NCI-H345 (cell line): ENCODE results near the gene RXRA.

Experiments used
- DNase-seq: peaks from one replicate; lab custom pipeline; 2025; lab: John Stamatoyannopoulos, UW

Gene RXRA

DNA sequence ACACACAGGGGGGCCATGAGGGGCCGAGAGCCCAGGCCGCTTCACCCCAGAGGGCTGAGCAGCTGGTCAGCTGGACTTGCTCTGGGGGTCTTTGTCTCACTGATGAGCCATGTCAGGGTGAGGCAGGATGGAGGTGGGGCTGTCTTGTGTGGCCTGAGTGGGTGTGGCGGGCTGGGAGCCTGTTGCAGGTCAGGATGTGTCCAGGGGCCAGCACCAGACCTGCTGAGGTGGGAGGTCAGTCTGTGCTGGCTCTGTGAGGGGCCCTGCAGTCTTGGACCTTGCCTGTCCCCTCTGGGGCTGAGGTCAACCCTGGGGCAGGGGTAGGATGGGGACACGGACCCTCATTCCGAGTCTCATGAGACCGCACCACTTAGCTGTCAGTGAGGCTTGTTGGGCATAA, 56.9 kb downstream of the RXRA start:
- no peak for DNase-seq

- DNase-seq = no peak
Observed at GRCh38 chr9:134384811-134385479, 58.7 kb downstream of the RXRA start.

GRCh38 chr9:134385915-134386314, 59.7 kb downstream of the RXRA start:
- DNase-seq = no peak

DNA sequence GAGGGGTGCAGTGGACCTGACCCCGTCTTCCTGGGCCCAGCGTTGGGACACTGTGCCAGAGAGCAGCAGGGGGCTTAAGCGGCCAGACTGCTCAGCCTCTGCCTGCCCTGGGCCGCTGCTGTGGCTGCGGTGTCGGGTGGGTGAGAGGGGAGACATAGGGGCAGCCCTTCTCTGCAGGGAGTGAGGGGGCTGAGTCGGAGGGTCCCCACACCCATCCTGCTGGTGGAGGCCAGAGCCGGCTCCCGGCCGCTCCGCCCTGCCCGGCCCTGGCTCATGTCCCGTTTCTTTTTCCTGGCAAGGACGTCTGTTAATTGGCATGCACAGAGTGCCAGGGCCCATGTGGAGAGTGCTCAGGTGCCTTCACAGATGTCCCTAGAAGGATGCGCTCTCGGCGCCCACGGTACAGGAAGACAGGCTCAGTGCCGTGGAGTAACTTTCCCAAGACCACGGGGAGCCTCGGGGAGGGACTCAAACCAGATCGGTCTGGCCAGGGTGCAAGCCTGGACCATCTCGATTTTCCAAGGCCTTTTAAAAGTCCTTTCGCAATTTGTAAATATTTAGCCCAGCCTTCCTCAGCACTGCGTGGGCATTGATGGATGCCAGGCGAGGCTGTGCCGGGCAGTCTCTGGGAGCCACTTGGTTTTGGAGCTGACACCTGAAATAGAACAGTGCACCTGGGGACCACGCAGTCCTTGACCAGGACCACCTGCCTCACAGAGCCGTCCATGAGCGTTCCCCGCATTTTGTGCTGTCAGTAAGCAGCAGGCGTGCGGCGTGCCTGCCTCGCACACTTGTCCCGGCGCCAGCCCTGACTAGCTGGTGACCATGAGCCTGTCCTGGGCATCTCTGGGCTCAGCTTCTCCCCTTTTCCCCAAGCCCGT, 60.9 kb downstream of the RXRA start:
- DNase-seq = no peak

GRCh38 chr9:134388289-134388808, 62.1 kb downstream of the RXRA start:
- no peak for DNase-seq

GRCh38 chr9:134388976-134389375, 62.7 kb downstream of the RXRA start:
- DNase-seq = no peak

DNA sequence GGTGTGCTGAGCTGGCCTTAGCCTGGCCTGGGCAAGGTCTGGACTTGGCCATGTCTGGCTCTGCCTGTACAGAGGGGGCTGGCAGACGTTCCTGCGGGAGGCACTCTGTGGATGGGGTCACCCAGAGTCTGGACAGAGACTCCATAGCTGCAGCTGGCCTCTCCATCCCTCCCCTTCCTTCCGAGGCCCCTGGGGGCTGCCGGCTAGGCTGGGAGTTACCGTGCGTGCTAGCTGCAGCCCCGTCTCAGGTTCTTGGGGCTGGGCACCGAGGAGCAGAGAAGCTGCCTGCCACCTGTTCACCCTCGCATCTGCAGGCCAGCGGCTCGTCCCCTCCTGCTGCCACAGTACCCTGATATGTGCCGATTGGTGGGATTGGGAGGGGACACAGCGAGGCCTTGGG, 63.4 kb downstream of the RXRA start:
- DNase-seq = no peak

GRCh38 chr9:134390537-134390936, 64.3 kb downstream of the RXRA start:
- DNase-seq = no peak

- DNase-seq = no peak
Observed at GRCh38 chr9:134390947-134391318, 64.7 kb downstream of the RXRA start.

- DNase-seq = no peak
Observed at GRCh38 chr9:134391319-134392231, 65.3 kb downstream of the RXRA start.

DNA sequence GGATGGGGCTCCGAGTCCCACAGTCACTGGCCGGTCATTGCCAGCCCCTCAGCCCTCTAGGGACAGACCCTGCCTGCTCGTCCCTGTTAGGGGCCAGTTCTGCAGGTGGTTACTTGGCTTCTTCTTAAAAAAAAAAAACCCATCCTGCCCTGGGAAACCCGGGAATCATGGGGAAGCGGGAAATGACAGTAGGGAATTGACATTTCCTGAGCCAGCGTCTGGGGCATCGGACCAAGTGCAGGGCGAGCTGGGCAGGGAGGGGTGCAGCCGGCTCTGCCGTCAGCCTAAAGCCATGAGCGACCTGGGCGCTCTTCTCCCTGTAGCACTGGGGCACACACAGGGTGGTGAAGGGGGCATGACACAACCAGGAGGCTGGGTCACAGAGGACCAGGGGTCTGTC, 66.6 kb downstream of the RXRA start:
- DNase-seq = no peak

DNA sequence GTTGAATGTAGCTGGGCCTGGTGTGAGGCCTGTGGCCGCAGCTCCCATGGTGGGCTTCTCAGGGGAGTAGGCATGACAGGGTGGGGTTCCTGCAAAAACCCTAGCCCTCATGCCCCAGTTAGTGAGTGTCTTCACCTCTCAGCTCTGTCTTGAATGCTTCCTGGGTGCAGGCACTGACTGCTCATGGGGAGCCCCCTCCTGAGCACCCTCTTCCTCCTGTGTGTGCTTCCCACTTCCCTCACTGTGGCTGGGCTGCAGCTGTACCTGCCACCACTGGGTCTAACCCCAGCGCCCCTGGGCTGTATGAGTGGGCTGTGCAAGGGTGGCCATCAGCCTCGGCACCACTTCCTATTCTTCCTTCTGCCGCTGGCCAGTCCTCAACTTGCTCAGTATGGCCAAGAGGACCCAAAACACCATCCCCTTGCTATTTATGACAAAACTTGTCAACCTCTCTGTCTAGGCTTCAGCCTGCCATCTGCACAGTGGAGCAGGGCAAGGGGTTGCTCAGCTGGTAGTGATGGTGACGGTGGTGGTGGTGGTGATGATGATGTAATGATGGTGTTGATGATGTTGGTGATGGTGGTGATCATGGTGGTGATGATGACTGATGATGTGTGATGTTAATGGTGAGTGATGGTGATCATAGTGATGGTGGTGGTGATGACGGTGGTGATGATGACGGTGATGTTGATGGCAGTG, 67.5 kb downstream of the RXRA start:
- no peak for DNase-seq

GRCh38 chr9:134395002-134395517, 68.8 kb downstream of the RXRA start:
- no peak for DNase-seq

DNA sequence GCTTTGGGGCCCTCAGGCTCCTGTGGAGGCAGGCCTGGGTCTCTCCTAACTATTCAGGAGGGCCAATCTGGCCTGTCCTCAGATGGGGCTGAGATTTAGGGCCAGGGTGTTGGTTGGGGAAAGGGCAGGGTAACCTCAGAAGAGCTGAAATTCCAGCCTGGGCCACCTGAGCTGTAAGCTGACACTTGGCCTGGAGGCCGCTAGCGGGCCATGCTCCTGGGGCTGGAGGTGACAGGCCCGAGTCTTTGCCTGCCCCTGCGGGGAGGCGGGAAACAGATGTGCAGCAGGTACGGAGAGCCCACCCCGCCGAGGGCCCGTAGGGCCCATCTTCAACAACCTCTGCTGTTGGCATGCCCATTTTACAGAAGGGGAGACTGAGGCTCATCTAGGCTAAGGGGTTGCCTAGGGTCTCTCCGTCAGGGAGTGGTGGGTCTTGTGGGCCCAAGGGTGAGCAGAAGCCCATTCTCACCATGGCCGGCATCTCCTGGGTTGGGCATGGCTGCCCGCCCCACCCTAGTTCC, 69.5 kb downstream of the RXRA start:
- DNase-seq = no peak

DNA sequence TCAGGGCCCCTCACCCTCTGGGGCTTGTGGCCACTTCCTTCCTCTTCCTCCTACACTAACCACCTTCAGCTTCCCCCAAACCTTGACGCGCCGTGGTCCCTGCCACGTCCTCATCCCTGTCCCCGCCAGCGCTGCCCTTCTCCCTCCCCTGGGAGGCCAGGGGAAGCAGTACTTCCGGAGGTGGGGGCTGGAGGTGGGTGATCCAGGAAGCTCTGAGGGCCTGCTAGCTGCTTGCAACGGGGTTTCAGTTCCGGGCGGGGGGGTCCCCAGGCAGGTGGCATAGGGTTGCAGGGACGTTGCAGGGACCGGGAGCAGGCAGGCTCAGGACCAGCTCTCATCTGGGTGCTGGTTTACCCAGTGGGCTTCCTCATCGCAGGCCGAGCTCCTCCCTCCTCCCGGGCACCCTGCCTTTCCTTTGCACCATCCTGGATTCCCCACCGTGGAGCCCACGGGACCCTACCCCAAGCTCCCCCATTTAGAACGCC, 70.0 kb downstream of the RXRA start:
- DNase-seq = no peak

DNA sequence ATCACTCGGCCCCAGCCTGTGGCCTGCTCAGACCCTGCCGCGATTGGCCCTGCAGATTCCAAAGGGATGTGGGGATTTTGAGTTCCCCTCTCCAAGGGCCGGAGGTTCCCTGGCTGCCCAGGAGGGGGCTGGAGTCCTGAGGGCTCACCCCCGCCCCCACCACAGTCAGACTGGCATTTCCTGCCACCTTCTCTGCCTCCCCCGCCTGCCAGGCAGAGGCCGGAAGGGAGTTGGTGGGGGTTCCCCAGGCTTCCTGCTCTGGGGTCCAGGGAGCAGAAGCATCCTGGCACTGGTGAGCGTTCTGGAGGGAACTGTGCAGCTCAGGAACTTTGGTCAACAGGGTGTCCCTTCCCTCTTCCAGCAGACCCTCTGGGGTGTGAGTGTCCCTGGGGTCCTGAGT, 70.6 kb downstream of the RXRA start:
- no peak for DNase-seq

GRCh38 chr9:134398756-134399155, 72.5 kb downstream of the RXRA start:
- DNase-seq = no peak

DNA sequence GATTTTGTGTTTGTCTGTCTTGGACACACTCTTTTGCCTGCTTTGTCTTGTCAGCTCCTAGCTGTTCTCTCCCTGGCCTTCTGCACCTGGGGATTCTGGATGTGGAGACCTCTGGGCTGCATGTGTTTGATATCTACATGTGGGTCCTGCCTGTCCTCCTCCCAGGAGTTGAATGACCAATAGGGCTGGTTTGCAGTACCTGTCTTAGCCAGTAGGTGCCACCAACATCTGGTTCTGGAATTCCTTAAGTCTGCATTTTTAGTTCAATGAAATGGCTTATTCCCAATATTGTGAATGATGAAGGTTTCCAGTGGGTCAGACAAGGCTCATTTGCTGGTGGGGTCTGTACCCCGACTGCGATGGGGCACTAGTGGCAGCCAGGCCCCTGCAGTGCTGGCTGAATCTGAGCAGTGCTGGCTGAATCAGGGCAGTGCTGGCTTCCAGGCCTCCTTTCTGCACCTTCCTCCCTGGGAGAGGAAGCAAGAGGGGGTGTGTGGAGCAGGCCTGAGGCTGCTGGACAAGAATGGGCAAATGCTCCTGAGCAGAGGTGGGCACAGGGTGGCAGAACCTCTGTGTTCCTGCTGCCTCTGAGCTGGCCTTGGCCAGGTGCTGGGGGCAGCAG, 73.3 kb downstream of the RXRA start:
- no peak for DNase-seq

- DNase-seq = no peak
Observed at GRCh38 chr9:134400283-134400682, 74.0 kb downstream of the RXRA start.

DNA sequence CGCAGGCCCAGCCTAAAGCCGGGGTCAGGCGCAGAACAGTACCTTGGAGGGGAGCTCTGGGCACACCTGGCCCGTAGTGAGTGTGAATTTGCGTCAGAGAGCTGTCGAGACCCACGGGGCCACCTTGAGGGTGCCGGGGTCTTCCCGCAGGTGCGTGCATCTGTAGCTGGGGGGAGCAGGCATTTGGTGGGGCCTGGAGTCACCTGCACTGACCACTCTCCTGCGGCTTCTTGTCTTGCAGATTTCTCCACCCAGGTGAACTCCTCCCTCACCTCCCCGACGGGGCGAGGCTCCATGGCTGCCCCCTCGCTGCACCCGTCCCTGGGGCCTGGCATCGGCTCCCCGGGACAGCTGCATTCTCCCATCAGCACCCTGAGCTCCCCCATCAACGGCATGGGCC, 75.1 kb downstream of the RXRA start:
- DNase-seq = no peak

- DNase-seq = no peak
Observed at GRCh38 chr9:134402182-134402581, 75.9 kb downstream of the RXRA start.
